ENCODE data around the gene DOK3.

DNA sequence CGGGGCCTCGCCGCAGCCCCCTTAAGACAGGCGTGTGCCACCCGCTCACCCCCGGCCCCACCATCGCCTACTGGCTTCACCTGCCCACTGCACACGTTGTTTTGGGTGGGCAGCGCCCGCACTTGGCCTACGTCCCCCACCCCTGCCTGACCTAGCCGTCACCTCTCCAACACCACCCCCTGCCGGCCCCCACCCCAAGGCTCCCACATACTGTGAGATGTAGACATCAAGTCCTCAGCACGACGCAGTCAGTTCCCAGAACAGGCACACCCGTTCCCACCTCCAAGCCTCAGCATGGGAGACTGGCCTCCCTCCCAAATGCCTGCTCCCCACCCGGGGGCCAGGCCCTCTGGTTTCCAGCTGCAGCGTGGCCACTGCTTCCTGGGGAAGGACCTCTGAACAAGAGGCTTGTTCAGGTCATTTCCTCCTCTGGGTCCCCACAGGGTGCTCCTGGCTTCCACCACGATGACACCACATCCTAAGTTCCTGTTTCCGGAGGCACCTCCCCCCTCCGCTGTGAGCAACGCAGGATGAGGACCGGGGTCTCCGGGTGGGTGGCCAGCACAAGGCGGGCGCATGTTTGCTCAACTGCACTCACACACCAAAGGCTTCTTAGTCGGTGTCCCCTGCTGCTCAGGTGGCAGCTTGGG is 47.5 kb downstream of the DOK3 start:
- no peak for TF ChIP-seq CHD2 (IDR thresholded peaks at IDR 0.05; ENCODE audit: low read length, partially characterized antibody)
- no peak for TF ChIP-seq NFE2L2 (conservative IDR thresholded peaks at IDR 0.05; ENCODE audit: low read length)
- TF ChIP-seq POLR2A (IDR thresholded peaks at IDR 0.05; ENCODE audit: low read length) = no peak
- no peak for TF ChIP-seq KDM1A (IDR thresholded peaks at IDR 0.05; ENCODE audit: low read depth)
- no peak for TF ChIP-seq BHLHE40 (IDR thresholded peaks at IDR 0.05; ENCODE audit: low read depth, low read length)
- TF ChIP-seq, protein P1, sequence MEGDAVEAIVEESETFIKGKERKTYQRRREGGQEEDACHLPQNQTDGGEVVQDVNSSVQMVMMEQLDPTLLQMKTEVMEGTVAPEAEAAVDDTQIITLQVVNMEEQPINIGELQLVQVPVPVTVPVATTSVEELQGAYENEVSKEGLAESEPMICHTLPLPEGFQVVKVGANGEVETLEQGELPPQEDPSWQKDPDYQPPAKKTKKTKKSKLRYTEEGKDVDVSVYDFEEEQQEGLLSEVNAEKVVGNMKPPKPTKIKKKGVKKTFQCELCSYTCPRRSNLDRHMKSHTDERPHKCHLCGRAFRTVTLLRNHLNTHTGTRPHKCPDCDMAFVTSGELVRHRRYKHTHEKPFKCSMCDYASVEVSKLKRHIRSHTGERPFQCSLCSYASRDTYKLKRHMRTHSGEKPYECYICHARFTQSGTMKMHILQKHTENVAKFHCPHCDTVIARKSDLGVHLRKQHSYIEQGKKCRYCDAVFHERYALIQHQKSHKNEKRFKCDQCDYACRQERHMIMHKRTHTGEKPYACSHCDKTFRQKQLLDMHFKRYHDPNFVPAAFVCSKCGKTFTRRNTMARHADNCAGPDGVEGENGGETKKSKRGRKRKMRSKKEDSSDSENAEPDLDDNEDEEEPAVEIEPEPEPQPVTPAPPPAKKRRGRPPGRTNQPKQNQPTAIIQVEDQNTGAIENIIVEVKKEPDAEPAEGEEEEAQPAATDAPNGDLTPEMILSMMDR (IDR thresholded peaks at IDR 0.05) = no peak
- no peak for TF ChIP-seq SMC3 (IDR thresholded peaks at IDR 0.05)
- no peak for TF ChIP-seq NR3C1 (IDR thresholded peaks at IDR 0.05)
- TF ChIP-seq, protein P2, sequence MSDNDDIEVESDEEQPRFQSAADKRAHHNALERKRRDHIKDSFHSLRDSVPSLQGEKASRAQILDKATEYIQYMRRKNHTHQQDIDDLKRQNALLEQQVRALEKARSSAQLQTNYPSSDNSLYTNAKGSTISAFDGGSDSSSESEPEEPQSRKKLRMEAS (IDR thresholded peaks at IDR 0.05) = no peak
- no peak for TF ChIP-seq EHMT2 (IDR thresholded peaks at IDR 0.05; ENCODE audit: low read depth)
- TF ChIP-seq ZFP36 (IDR thresholded peaks at IDR 0.05; ENCODE audit: borderline replicate concordance, partially characterized antibody) = no peak
- TF ChIP-seq KDM5A (IDR thresholded peaks at IDR 0.05) = no peak
- no peak for TF ChIP-seq JUN (IDR thresholded peaks at IDR 0.05)
- TF ChIP-seq SREBF2 (IDR thresholded peaks at IDR 0.05) = no peak

All from A549 (cell line).